Stimulated activated naive B cell treated with anti-CD40 and anti-IgM and Interleukin-4, amounts not matched to agents 10 μg/mL and 1 μg/mL and 100 μg/mL, for 72 hours (primary cell): ENCODE measurements around the gene C5orf63.
"Not testable (repeated sequence)": the region's sequence is repeated elsewhere in the genome, so short reads cannot be mapped to it uniquely, and the experiment has no call there.

Experiments used
- ATAC-seq, 2 donors: fragments of 150-1000 bp; cut with Tn5 transposase; replicated peaks; 2 replicates each; pipeline ENCODE4 v1.10.0; 2021; ENCODE audit warnings: moderate library complexity in 1 of 2
- DNase-seq: peaks from one replicate; pipeline ENCODE4 v3.0.0; 2021
- H3K27ac Mint-ChIP-seq: one replicate; pipeline ENCODE4 v1.8.0; 2022; ENCODE audit warnings: mild to moderate bottlenecking, mixed read lengths
- H3K27me3 Mint-ChIP-seq, 2 donors: one replicate each; pipeline ENCODE4 v1.8.0; 2022; ENCODE audit warnings: mixed read lengths in 2 of 2
- H3K36me3 Mint-ChIP-seq, 2 donors: one replicate each; pipeline ENCODE4 v1.8.0; 2022; ENCODE audit warnings: mixed read lengths in 2 of 2, mild to moderate bottlenecking in 1 of 2
- H3K4me1 Mint-ChIP-seq, 2 donors: one replicate each; pipeline ENCODE4 v1.8.0; 2022; ENCODE audit warnings: mixed read lengths in 2 of 2, mild to moderate bottlenecking in 1 of 2
- H3K4me3 Mint-ChIP-seq, 2 donors: one replicate each; pipeline ENCODE4 v1.8.0; 2022; ENCODE audit warnings: mild to moderate bottlenecking in 2 of 2, mixed read lengths in 2 of 2, moderate library complexity in 1 of 2
- H3K9me3 Mint-ChIP-seq, 2 donors: one replicate each; pipeline ENCODE4 v1.8.0; 2022; ENCODE audit warnings: mixed read lengths in 2 of 2, mild to moderate bottlenecking in 1 of 2

Gene C5orf63

GRCh38 chr5:127014573-127014972 lies 58.7 kb downstream of the C5orf63 start:
- DNase-seq (no peak), ATAC-seq (peak; percentile 52 to 64)
- Mint-ChIP-seq H3K27me3 (no peaks in the 10 kb centered on the region), H3K9me3 (peaks cover 0 to 3% of the 10 kb centered on the region in 2 donors), H3K4me1 (peaks cover 42 to 64% of the 10 kb centered on the region in 2 donors), H3K27ac (peak overlapping the region; percentile 86), H3K4me3 (peak overlapping the region; percentile 52 to 56), H3K36me3 (peaks cover 9 to 18% of the 10 kb centered on the region in 2 donors)

GRCh38 chr5:127013407-127013806 lies 59.9 kb downstream of the C5orf63 start:
- DNase-seq (no peak), ATAC-seq (no peak)
- Mint-ChIP-seq H3K4me3 (peak overlapping the region in 1 of 2 donors; percentile 67), H3K36me3 (peaks cover 11 to 19% of the 10 kb centered on the region in 2 donors), H3K27ac (peak overlapping the region; percentile 86), H3K27me3 (no peaks in the 10 kb centered on the region), H3K4me1 (peaks cover 40 to 63% of the 10 kb centered on the region in 2 donors), H3K9me3 (peaks cover 0 to 3% of the 10 kb centered on the region in 2 donors)

- Mint-ChIP-seq H3K4me1 (peaks cover 41 to 64% of the 10 kb centered on the region in 2 donors), H3K27ac (peak overlapping the region; percentile 86), H3K27me3 (no peaks in the 10 kb centered on the region), H3K4me3 (peak overlapping the region; percentile 39 to 67), H3K9me3 (peaks cover 0 to 1% of the 10 kb centered on the region in 2 donors), H3K36me3 (peaks cover 11 to 19% of the 10 kb centered on the region in 2 donors)
- no peak for ATAC-seq
- DNase-seq = no peak
Measured at GRCh38 chr5:127012916-127013315, 60.4 kb downstream of the C5orf63 start.

- H3K27ac Mint-ChIP-seq = peak overlapping the region; percentile 92
- H3K9me3 Mint-ChIP-seq = peaks cover 0 to 1% of the 10 kb centered on the region in 2 donors
- peak; percentile 54 for DNase-seq
- H3K4me3 Mint-ChIP-seq = peak overlapping the region; percentile 55 to 67
- peak; percentile 92 for ATAC-seq
- H3K4me1 Mint-ChIP-seq = peaks cover 41 to 64% of the 10 kb centered on the region in 2 donors
- no peaks in the 10 kb centered on the region for H3K27me3 Mint-ChIP-seq
- H3K36me3 Mint-ChIP-seq = peaks cover 11 to 19% of the 10 kb centered on the region in 2 donors
Measured at GRCh38 chr5:127011961-127012644, 61.2 kb downstream of the C5orf63 start.

- no peak for ATAC-seq
- H3K4me3 Mint-ChIP-seq = no peak overlapping the region
- H3K4me1 Mint-ChIP-seq = peaks cover 39 to 64% of the 10 kb centered on the region in 2 donors
- H3K27ac Mint-ChIP-seq = peak overlapping the region; percentile 92
- H3K36me3 Mint-ChIP-seq = peaks cover 8 to 16% of the 10 kb centered on the region in 2 donors
- H3K9me3 Mint-ChIP-seq = no peaks in the 10 kb centered on the region
- no peaks in the 10 kb centered on the region for H3K27me3 Mint-ChIP-seq
- DNase-seq = no peak
Measured at GRCh38 chr5:127011153-127011552, 62.1 kb downstream of the C5orf63 start.

GRCh38 chr5:127010362-127010761 lies 62.9 kb downstream of the C5orf63 start:
- Mint-ChIP-seq H3K36me3 (peaks cover 8 to 16% of the 10 kb centered on the region in 2 donors), H3K9me3 (no peaks in the 10 kb centered on the region), H3K27ac (peak overlapping the region; percentile 62), H3K4me3 (no peak overlapping the region), H3K27me3 (no peaks in the 10 kb centered on the region), H3K4me1 (peaks cover 37 to 58% of the 10 kb centered on the region in 2 donors)
- no peak for DNase-seq
- no peak for ATAC-seq

GRCh38 chr5:127009784-127010183 lies 63.5 kb downstream of the C5orf63 start:
- Mint-ChIP-seq H3K27ac (peak overlapping the region; percentile 88), H3K4me1 (peaks cover 33 to 53% of the 10 kb centered on the region in 2 donors)

GRCh38 chr5:127008300-127008975 lies 64.9 kb downstream of the C5orf63 start:
- Mint-ChIP-seq H3K36me3 (peaks cover 11 to 21% of the 10 kb centered on the region in 2 donors), H3K27me3 (no peaks in the 10 kb centered on the region), H3K4me1 (peaks cover 30 to 54% of the 10 kb centered on the region in 2 donors), H3K9me3 (no peaks in the 10 kb centered on the region), H3K27ac (no peak overlapping the region), H3K4me3 (no peak overlapping the region)
- ATAC-seq (no peak), DNase-seq (no peak)

More at GRCh38 chr5:127009784-127010183, 63.5 kb downstream of the C5orf63 start:
- ATAC-seq = no peak
- Mint-ChIP-seq H3K27me3 (no peaks in the 10 kb centered on the region), H3K9me3 (no peaks in the 10 kb centered on the region), H3K4me3 (no peak overlapping the region), H3K36me3 (peaks cover 8 to 16% of the 10 kb centered on the region in 2 donors)
- DNase-seq = no peak

GRCh38 chr5:127007522-127007921 lies 65.8 kb downstream of the C5orf63 start:
- no peak for DNase-seq
- H3K4me1 Mint-ChIP-seq = peaks cover 29 to 54% of the 10 kb centered on the region in 2 donors
- H3K4me3 Mint-ChIP-seq = no peak overlapping the region
- peaks cover 15 to 29% of the 10 kb centered on the region in 2 donors for H3K36me3 Mint-ChIP-seq
- H3K27me3 Mint-ChIP-seq = no peaks in the 10 kb centered on the region
- no peak overlapping the region for H3K27ac Mint-ChIP-seq
- ATAC-seq = no peak
- peaks cover 0 to 3% of the 10 kb centered on the region in 2 donors for H3K9me3 Mint-ChIP-seq

GRCh38 chr5:127006744-127007143 lies 66.6 kb downstream of the C5orf63 start:
- Mint-ChIP-seq H3K27ac (no peak overlapping the region), H3K9me3 (peaks cover 0 to 3% of the 10 kb centered on the region in 2 donors), H3K4me3 (no peak overlapping the region), H3K4me1 (peaks cover 33 to 62% of the 10 kb centered on the region in 2 donors), H3K27me3 (no peaks in the 10 kb centered on the region), H3K36me3 (peaks cover 18 to 32% of the 10 kb centered on the region in 2 donors)
- no peak for ATAC-seq
- no peak for DNase-seq

GRCh38 chr5:127005282-127005681 lies 68.0 kb downstream of the C5orf63 start:
- Mint-ChIP-seq H3K36me3 (peaks cover 23 to 34% of the 10 kb centered on the region in 2 donors), H3K27ac (peak overlapping the region; percentile 37), H3K4me1 (peaks cover 34 to 59% of the 10 kb centered on the region in 2 donors)
- not testable (repeated sequence) for DNase-seq, H3K27me3 Mint-ChIP-seq, H3K9me3 Mint-ChIP-seq, H3K4me3 Mint-ChIP-seq
- ATAC-seq = peak in 1 of 2 donors; percentile 42

- Mint-ChIP-seq H3K4me3 (no peak overlapping the region), H3K4me1 (peaks cover 34 to 58% of the 10 kb centered on the region in 2 donors), H3K27me3 (no peaks in the 10 kb centered on the region), H3K36me3 (peaks cover 24 to 35% of the 10 kb centered on the region in 2 donors), H3K27ac (no peak overlapping the region), H3K9me3 (peaks cover 0 to 4% of the 10 kb centered on the region in 2 donors)
- ATAC-seq = no peak
- DNase-seq = no peak
Measured at GRCh38 chr5:127004721-127005120, 68.6 kb downstream of the C5orf63 start.

- Mint-ChIP-seq H3K4me3 (no peak overlapping the region), H3K27ac (no peak overlapping the region), H3K27me3 (no peaks in the 10 kb centered on the region), H3K4me1 (peaks cover 36 to 58% of the 10 kb centered on the region in 2 donors), H3K9me3 (peaks cover 0 to 4% of the 10 kb centered on the region in 2 donors), H3K36me3 (peaks cover 26 to 32% of the 10 kb centered on the region in 2 donors)
- ATAC-seq = no peak
- no peak for DNase-seq
Measured at GRCh38 chr5:127003798-127004495, 69.4 kb downstream of the C5orf63 start.

GRCh38 chr5:127002390-127002789 lies 70.9 kb downstream of the C5orf63 start:
- no peak for DNase-seq
- peaks cover 37 to 67% of the 10 kb centered on the region in 2 donors for H3K4me1 Mint-ChIP-seq
- no peak overlapping the region for H3K4me3 Mint-ChIP-seq
- no peak overlapping the region for H3K27ac Mint-ChIP-seq
- H3K9me3 Mint-ChIP-seq = peaks cover 0 to 4% of the 10 kb centered on the region in 2 donors
- H3K27me3 Mint-ChIP-seq = no peaks in the 10 kb centered on the region
- ATAC-seq = no peak
- peaks cover 22 to 26% of the 10 kb centered on the region in 2 donors for H3K36me3 Mint-ChIP-seq
